Measurements from ENCODE around the gene KLHL15.

KLHL15 gene

GRCh38 chrX:23992431-23992830 lies 34.6 kb downstream of the KLHL15 start:
- no peak for TF ChIP-seq CTCF (IDR thresholded peaks at IDR 0.05; ENCODE audit: extremely low read depth, missing control alignments)
- DNase-seq (ENCODE audit: low spot score), result no peak

- DNase-seq (ENCODE audit: low spot score), result no peak
- no peak for TF ChIP-seq CTCF (IDR thresholded peaks at IDR 0.05; ENCODE audit: extremely low read depth, missing control alignments)
These were observed 36.5 kb downstream of the KLHL15 start for GRCh38 chrX:23990455-23990854.

- DNase-seq (ENCODE audit: low spot score), result no peak
- no peak for TF ChIP-seq CTCF (IDR thresholded peaks at IDR 0.05; ENCODE audit: extremely low read depth, missing control alignments)
These were observed 37.3 kb downstream of the KLHL15 start for GRCh38 chrX:23989689-23990088.

- TF ChIP-seq CTCF (IDR thresholded peaks at IDR 0.05; ENCODE audit: extremely low read depth, missing control alignments), result no peak
These were observed 44.1 kb downstream of the KLHL15 start for GRCh38 chrX:23982891-23983290.

GRCh38 chrX:23981711-23982110 lies 45.3 kb downstream of the KLHL15 start:
- TF ChIP-seq CTCF (IDR thresholded peaks at IDR 0.05; ENCODE audit: extremely low read depth, missing control alignments), result no peak

More at GRCh38 chrX:23982891-23983290, 44.1 kb downstream of the KLHL15 start:
- DNase-seq (ENCODE audit: low spot score), result no peak

GRCh38 chrX:23981222-23981621 lies 45.8 kb downstream of the KLHL15 start:
- DNase-seq (ENCODE audit: low spot score), result no peak
- no peak for TF ChIP-seq CTCF (IDR thresholded peaks at IDR 0.05; ENCODE audit: extremely low read depth, missing control alignments)

More at GRCh38 chrX:23981711-23982110, 45.3 kb downstream of the KLHL15 start:
- no peak for DNase-seq (ENCODE audit: low spot score)

GRCh38 chrX:23980011-23980441 lies 47.0 kb downstream of the KLHL15 start:
- no peak for DNase-seq (ENCODE audit: low spot score)

More at GRCh38 chrX:23980011-23980441, 47.0 kb downstream of the KLHL15 start:
- no peak for TF ChIP-seq CTCF (IDR thresholded peaks at IDR 0.05; ENCODE audit: extremely low read depth, missing control alignments)
